GM18858 (cell line): ENCODE results near the gene LSP1.

Experiments
- ATAC-seq: cut with Tn5 transposase; IDR thresholded peaks from one replicate; pipeline ENCODE4 v1.9.1; 2021; ENCODE audit not compliant: unreplicated experiment

Gene LSP1

GRCh38 chr11:1836011-1836945 lies 16.6 kb upstream of the LSP1 start:
- ATAC-seq: no peak

- no peak for ATAC-seq
These were observed 15.5 kb upstream of the LSP1 start for GRCh38 chr11:1837171-1838076.

- no peak for ATAC-seq
These were observed 14.8 kb upstream of the LSP1 start for GRCh38 chr11:1838077-1838425.

GRCh38 chr11:1838426-1839144 lies 14.3 kb upstream of the LSP1 start, which contains the start of gene TNNI2:
TSS of gene TNNI2 (plus strand) at chr11:1838981. CDS start at chr11:1839697, 716 bp downstream.
- no peak for ATAC-seq

GRCh38 chr11:1839204-1839923 lies 13.5 kb upstream of the LSP1 start:
- ATAC-seq: no peak

- ATAC-seq: no peak
These were observed 12.7 kb upstream of the LSP1 start for GRCh38 chr11:1839924-1840779.

- no peak for ATAC-seq
These were observed 12.0 kb upstream of the LSP1 start for GRCh38 chr11:1840780-1841480.

- ATAC-seq: no peak
These were observed 11.3 kb upstream of the LSP1 start for GRCh38 chr11:1841511-1842148.

- ATAC-seq: no peak
These were observed 10.5 kb upstream of the LSP1 start for GRCh38 chr11:1842149-1843097.

- ATAC-seq: no peak
These were observed 9.8 kb upstream of the LSP1 start for GRCh38 chr11:1843098-1843473.

- ATAC-seq: no peak
These were observed 9.1 kb upstream of the LSP1 start for GRCh38 chr11:1843796-1844195.

- ATAC-seq: no peak
These were observed 8.4 kb upstream of the LSP1 start for GRCh38 chr11:1844221-1845094.

- ATAC-seq: no peak
These were observed 7.8 kb upstream of the LSP1 start for GRCh38 chr11:1845095-1845429.

GRCh38 chr11:1845561-1846452 lies 7.1 kb upstream of the LSP1 start:
- no peak for ATAC-seq

- ATAC-seq: no peak
These were observed 6.4 kb upstream of the LSP1 start for GRCh38 chr11:1846453-1846932.
